GM19463 (cell line): ENCODE data around the gene VWA5B1.
"Not testable (repeated sequence)": the region's sequence is repeated elsewhere in the genome, so short reads cannot be mapped to it uniquely, and the experiment has no call there.

Experiments used
- ATAC-seq: cut with Tn5 transposase; IDR thresholded peaks from one replicate; pipeline ENCODE4 v1.9.1; 2021; ENCODE audit warnings: mild to moderate bottlenecking, moderate library complexity; ENCODE audit not compliant: unreplicated experiment

VWA5B1 gene

GRCh38 chr1:20278692-20279130 is 12.0 kb upstream of the VWA5B1 start:
- ATAC-seq: no peak

- ATAC-seq: no peak
Observed at GRCh38 chr1:20279509-20279908, 11.2 kb upstream of the VWA5B1 start.

GRCh38 chr1:20280341-20280740 is 10.3 kb upstream of the VWA5B1 start:
- no peak for ATAC-seq

GRCh38 chr1:20280906-20281305 is 9.8 kb upstream of the VWA5B1 start:
- ATAC-seq: no peak

- ATAC-seq: no peak
Observed at GRCh38 chr1:20281801-20282200, 8.9 kb upstream of the VWA5B1 start.

- ATAC-seq: no peak
Observed at GRCh38 chr1:20282533-20282932, 8.1 kb upstream of the VWA5B1 start.

GRCh38 chr1:20284046-20284445 is 6.6 kb upstream of the VWA5B1 start:
- no peak for ATAC-seq

- no peak for ATAC-seq
Observed at GRCh38 chr1:20284625-20285024, 6.0 kb upstream of the VWA5B1 start.

- ATAC-seq: no peak
Observed at GRCh38 chr1:20285510-20285909, 5.2 kb upstream of the VWA5B1 start.

- ATAC-seq: not testable (repeated sequence)
Observed at GRCh38 chr1:20287696-20288095, 3.0 kb upstream of the VWA5B1 start.

GRCh38 chr1:20291645-20292084 is 990 bp downstream of the VWA5B1 start:
- no peak for ATAC-seq

- no peak for ATAC-seq
Observed at GRCh38 chr1:20298626-20299025, 8.0 kb downstream of the VWA5B1 start.

GRCh38 chr1:20301463-20302107 is 10.9 kb downstream of the VWA5B1 start:
- ATAC-seq: no peak

GRCh38 chr1:20302108-20302471 is 11.4 kb downstream of the VWA5B1 start:
- no peak for ATAC-seq

GRCh38 chr1:20307026-20307425 is 16.4 kb downstream of the VWA5B1 start:
- no peak for ATAC-seq

GRCh38 chr1:20308569-20308968 is 17.9 kb downstream of the VWA5B1 start:
- ATAC-seq: no peak

GRCh38 chr1:20311289-20311688 is 20.6 kb downstream of the VWA5B1 start:
- no peak for ATAC-seq

- ATAC-seq: no peak
Observed at GRCh38 chr1:20312310-20312709, 21.6 kb downstream of the VWA5B1 start.

- no peak for ATAC-seq
Observed at GRCh38 chr1:20312818-20313217, 22.1 kb downstream of the VWA5B1 start.

- ATAC-seq: no peak
Observed at GRCh38 chr1:20317471-20317870, 26.8 kb downstream of the VWA5B1 start.

- ATAC-seq: no peak
Observed at GRCh38 chr1:20318521-20318920, 27.8 kb downstream of the VWA5B1 start.

- ATAC-seq: no peak
Observed at GRCh38 chr1:20318971-20319370, 28.3 kb downstream of the VWA5B1 start.
